Stimulated activated CD4-positive, alpha-beta T cell treated with anti-CD3 and anti-CD28 coated beads, Interleukin-1b, Interleukin-23, amount 100 ng/mL, for 4 hours (primary cell): Measurements from ENCODE around the gene ATIC.

ENCODE experiments used
- DNase-seq, 2 donors: peaks; one replicate each; pipeline ENCODE4 v3.0.0-alpha.2; 2020; ENCODE audit warnings: low read depth in 2 of 2

Gene ATIC

DNA sequence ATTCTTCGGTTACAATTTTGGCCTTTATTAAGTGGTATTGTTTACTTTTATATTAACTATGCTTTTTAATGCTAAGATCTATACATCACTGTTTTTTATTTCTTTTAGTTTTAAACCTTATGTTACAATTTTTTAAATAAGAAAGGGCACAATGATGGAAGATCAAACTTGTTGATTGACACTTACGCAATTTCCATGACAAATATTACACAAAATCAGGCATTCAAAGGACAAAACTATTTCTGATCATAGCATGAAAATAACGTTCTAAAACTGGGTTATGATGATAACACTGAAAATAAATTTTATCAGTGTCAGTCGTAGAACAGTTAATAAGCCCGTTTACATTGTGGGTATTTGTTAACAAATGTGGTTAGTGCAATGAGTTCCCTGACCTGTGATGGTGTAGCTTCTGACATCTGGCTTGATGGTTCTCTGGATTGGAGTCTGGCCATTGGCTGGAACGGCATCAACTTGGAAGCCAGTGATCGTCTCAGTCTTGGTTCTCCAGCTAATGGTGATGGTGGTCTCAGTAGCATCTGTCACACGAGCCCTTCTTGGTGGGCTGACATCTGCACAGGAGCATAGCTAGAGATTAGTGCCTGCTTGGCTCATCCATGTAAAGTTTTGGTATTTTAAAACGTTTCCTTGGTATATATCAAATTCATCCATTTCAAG lies 64.4 kb downstream of the ATIC start:
- DNase-seq: no peak

DNA sequence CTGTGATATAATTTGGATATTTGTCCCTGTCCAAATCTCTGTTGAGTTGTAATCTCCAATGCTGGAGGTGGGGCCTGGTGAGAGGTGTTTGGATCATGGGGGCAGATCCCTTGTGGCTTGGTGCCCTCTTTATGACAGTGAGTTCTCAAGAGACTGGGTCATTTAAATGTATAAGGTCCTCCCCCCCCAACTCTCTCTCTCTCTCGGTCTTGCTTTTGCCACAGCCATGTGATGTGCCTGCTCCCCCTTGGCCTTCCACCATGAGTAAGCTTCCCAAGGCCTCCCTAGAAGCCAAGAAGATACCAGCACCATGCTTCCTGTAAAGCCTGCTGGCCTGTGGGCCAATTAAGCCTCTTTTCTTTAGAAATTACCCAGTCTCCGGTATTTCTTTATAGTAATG lies 65.4 kb downstream of the ATIC start:
- no peak for DNase-seq

DNA sequence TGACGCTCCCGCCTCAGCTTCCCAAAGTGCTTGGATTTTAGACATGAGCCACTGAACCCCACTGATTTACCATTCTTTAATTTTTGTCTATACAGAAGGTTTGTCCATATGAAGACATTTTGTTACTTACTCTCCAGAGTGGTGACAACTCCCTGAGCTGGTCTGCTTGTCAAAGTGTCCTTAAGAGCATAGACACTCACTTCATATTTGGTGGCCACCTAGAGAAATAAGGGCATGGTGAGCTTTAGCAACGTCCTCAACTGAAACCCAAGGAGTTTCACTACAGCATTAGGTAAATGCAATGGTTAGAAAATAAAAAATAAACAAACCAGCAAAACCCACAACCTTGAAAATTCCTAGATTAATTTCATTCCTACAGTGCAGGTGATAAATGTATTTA lies 66.2 kb downstream of the ATIC start:
- no peak for DNase-seq

DNA sequence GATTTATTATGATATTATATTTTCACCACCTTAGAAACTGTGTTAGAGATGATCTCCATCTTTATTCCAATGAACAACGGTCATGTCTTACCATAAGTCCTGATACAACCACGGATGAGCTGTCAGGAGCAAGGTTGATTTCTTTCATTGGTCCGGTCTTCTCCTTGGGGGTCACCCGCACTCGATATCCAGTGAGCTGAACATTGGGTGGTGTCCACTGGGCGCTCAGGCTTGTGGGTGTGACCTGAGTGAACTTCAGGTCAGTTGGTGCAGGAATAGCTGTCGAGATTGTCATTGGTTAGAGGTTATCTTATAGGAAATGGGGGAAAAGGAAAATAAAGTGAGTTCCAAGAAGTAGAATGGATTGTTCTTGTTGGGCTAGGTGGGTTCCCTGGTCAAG lies 67.2 kb downstream of the ATIC start:
- no peak for DNase-seq

DNA sequence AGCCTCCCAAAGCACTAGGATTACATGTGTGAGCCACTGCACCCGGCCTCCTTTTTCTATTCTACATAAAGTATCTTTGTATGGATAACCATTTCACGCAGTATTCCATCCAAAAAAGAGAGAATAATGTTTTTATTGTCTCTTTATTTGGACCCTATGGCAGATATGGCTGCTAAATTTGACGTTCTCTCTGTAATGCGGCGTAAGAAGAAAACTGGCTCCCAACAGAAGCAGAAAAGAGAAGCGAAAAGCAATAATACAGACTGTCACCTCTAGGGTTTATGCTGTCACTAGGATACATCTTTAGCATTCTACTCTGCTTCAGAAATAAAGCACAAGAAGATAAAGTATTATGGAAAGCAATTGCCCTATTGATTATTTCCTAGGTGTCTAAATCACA lies 68.1 kb downstream of the ATIC start:
- no peak for DNase-seq

DNA sequence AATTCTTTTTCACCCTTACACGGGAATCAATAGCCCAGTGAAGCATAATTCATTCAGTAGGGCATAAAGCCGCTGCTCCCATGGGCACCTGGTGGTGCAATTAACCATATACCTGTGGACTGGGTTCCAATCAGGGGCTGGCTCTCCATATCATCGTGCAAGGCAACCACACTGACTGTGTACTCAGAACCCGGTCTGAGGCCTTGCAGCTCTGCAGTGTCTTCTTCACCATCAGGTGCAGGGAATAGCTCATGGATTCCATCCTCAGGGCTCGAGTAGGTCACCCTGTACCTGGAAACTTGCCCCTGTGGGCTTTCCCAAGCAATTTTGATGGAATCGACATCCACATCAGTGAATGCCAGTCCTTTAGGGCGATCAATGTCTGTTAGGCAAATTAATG lies 68.8 kb downstream of the ATIC start:
- no peak for DNase-seq

DNA sequence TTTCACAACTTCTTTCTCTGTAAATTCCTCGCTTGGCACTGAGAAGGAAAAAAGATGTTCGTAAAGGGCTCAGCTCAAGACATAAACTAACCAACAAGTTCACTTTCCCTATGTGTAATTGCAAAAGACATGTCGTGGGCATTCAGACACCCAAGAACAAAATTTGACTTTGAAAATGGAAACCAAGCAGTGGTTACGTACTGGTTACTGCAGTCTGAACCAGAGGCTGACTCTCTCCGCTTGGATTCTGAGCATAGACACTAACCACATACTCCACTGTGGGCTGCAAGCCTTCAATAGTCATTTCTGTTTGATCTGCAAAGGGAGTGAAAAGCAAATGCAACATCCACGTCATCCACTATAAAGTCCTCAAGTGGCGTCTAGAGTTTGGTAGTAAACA lies 70.2 kb downstream of the ATIC start:
- no peak for DNase-seq

DNA sequence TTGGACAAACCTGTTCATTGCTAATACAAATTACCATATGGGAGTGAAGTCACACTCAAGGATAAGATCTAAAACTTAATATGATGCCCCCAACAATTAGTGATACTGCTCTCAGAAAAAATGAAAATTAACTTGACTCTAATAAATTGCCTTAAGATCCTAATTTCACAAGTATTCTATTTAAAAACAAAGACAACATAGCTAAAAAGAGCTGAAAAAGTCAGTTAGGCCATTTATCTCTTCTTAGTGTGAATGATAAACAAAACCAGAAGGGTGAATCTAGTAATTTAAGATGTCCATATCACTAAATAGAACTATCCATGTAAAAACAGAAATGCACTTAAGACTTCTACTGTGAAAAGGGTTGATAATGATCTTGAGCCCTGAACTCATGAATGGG lies 70.6 kb downstream of the ATIC start:
- no peak for DNase-seq

DNA sequence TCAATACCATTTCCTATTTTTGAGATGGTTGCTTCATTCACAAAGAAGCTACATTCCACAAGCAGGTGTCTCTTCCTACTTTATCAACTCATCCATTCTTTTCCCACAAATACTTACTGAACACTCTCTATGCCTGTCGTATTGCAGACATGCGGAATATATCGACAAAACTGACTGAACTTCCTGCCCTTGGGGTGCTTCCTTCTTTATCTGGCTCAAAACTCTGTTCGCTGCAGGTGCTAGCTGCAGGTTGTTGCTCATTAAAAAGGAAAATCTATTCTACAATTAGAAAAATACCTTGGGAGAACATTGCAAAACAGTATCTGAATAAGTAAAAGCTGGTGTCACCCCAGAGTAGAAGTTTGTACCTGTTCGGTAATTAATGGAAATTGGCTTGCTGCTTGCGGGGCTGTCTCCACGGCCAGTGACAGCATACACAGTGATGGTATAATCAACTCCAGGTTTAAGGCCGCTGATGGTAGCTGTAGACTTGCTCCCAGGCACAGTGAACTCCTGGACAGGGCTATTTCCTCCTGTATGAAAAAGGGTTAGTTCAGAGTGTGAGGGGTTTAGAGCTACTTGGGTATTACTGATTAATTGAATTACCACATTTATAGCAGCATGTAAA lies 71.9 kb downstream of the ATIC start:
- no peak for DNase-seq

DNA sequence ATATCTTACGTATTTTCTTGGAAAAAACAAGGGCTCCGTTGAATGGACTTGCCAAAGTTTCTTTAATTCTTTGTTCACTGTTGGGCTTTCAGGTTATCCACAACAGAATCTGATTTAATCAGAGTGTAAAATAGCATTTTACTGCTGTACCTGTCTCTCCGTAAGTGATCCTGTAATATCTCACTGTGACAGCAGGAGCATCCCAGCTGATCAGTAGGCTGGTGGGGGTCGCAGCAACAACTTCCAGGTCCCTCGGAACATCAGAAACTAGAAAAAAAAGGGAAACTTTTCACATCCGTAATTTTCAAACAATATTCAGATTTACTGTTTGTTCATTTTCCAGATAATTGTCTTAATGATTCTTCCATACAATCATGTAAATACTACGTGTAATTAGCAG lies 72.9 kb downstream of the ATIC start:
- no peak for DNase-seq

DNA sequence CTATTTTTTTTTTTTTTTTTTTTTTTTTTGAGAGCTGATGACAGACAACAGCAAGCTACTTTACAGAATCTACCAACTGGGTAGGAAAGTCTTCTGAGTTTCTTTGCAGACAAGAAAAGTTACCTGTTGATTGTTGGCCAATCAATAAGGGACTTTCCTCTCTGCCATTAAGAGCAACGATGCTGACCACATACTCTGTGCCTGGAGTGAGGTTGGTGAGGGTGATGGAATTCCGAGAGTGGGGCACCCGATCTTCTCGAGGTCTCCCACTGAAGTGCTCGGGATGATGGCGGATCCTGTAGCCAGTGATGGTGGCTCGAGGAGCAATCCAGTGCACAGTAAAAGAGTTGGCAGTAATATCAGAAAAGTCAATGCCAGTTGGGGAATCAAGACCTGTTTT lies 74.7 kb downstream of the ATIC start:
- DNase-seq: no peak

DNA sequence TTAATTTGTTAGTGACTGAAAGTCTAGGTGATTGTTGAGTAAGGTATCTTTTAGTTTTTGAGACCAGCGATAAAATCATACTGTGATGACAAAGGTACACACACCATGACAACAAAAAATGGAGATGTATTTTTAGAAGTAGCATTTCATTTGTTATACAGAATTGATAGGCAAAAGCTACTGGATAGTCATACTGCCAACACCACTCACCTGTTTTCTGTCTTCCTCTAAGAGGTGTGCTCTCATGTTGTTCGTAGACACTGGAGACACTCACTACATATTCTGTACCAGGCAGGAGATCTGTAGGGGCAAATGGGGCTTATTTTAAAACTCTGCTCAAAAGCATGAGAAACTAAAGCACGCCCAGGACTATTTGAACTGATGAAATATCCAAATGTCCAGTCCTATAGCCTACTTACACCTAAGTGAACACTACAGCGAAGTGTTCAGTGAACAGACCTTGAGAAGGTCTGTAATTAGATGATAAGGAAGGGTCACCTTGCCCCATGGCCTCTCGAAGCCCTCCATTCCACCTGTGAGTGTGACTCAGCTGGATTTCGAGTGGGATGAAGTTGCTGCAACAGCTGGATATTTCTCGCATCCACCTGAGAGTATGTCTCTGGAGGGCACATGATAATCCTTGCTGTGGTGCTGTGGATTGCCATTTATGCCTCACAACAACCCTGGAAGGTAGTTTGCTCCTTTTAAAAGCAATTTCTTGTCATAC lies 76.3 kb downstream of the ATIC start:
- DNase-seq: no peak

DNA sequence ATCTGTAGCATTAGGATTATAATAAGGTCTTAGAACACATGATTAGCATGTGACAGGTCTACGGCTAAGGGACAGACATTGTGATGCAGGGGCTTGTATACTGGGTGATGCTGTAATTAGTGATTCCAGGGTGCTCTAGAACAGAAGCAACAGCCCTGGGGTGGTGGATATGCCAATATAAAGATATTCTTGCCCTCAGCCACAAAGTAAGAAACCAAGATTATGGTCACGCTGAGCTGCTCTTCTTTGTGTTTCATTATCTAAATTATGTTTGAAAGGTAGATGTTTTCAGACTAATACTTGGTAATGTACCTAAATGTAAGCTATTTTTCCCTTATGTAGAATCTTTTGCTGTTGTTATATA lies 78.7 kb downstream of the ATIC start:
- DNase-seq: no peak

DNA sequence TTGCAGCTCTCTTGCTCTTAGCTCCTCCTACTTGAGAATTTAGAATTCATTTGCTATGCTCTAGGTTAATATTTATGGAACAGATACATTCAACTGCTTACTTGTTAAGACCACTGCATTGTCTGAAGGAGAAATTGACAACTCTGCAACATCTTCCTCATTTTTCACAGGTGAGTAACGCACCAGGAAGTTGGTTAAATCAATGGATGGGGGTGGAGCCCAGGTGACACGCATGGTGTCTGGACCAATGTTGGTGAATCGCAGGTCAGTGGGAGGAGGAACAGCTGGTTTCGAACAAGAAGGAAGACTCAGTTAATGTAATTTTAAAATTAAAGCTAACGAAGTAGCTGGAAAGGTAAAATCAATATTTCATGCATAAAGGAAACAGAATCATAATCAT lies 79.7 kb downstream of the ATIC start:
- no peak for DNase-seq

DNA sequence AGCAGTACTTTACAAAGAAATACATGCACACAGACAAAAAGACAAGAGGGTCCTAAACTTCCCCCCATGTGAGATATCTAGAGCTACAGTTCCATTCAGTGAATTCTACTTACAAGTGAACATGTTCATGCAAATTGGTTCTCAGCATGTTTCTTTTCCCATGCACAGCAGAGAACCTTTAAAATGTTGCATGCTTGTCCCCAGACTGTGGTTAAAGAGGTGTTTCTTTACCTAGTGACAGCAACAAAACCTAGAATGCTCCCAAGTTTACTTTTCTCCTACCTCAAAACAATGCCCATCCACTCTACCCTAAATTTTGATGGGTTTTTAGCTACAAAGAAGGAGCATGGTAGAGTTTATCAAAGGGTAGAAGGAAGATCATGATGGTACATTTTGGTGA lies 80.3 kb downstream of the ATIC start:
- DNase-seq: no peak

DNA sequence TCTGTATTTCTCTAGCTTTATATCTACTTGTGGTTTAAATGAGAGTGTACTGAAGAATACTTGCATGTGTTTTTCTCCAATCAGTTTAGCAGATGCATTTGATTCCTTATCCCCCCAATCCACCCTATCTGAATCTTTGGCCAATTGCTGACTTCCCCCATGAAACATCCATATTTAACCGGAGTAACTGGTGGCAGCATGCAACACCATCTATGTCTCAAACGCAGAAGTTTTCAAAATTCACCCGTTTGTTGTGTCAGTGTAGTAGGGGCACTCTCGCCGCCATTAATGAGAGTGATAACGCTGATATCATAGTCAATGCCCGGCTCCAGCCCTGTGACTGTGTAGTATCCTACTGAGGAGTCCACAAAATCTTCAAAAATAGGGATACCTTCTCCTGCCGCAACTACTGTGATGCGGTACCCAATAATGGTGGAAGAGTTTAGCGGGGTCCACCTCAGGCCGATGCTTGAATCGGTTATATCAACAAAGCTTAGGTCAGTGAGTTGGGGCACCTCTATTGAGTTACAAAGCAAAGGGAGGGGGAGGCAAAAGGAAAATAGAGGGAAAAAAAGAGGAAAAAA lies 80.9 kb downstream of the ATIC start:
- no peak for DNase-seq

DNA sequence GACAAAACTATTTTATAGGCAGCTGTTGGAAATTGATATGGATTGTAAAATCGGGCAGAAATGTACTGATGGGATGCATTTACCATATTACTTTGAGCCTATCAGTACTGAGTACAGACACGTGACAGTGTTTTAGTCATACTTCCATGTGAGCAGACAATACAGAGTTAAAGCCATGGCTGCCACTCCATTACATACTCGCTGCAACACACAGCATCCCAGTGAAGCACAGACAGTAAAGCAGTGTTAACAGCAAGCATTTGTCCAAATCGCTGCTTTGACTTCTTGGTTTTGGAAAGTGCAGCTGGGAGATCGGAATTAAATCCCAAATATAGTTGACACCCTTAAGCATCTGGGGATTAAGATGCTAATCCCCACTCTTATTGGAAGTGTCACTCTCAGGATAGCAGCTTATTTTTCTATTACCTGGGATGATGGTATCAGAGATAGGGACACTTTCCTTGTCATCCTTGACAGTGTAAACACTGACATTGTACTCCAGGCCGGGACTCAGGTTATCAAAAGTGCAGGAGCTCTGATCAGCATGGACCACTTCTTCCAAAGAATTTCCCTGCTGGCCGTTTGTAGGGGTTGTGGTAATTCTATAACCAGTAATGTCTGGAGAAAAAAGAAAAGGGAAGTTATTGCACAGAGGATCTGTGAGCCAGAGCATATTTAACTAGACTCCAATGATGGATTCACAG lies 82.4 kb downstream of the ATIC start:
- no peak for DNase-seq

DNA sequence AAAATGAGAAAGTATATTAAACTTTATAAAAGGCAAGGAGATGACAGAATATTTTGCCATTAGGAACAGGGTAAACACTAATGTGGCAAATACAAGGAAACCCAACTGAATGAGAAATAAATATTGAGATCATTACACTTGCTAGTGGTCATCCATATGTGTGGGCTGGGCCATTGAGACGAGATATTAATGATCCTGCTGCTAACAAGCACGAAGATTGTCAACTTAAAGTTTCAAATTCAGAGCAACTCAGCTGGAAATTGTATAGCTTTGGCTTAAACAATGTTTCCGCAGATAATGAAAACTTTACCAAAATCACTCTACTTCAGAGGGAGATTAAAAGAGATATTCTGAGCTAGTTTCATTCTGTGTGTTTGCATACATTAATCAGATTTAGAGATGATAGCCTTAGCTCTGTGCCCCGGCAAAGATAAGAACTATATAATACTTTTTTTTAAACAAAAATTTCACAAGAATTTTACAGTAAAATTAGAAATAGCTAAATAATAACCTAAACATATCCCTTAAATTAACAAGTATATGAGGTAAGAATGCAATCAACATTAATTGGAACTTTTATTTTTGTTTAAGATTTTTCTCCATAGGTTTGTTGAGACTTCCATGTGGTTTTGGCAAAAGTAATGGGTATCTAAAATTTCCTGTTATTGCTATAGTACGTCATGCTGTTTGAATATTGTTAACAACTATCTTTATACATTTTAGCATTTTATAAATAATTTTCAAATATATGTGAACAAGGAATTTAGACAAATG lies 84.0 kb downstream of the ATIC start:
- no peak for DNase-seq

DNA sequence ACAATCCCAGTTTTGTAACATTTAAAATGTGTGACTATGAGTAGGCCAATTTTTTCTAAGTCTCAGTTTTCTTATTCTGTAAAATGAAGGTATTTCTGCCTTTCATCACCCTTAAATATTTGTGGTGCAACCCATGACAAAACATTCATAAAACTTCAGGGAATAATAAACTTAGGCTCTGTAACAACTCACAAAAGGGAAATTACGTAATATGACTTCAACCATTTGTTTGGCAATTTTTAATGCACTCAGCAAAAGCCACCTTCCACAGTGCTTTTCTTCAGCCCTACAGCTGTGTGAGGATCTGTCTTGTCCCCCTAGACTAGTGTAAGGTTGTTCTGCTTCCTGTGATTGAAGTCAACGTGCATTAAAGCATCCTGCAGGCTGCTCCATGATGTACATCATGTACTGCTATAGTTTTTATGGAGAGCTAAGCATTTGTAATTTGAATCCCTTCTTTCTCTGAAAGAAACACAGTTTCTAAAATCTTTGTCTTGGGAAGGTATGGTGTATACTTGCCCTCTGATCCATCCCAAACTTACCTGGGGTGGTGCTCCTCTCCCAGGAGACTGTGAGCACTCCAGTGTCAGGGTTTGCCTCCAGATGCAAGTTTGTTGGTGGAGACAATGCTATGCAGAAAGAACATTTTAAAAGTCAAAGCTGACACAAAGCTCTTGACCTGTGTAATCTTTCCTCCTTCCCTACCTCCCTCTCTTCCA lies 84.9 kb downstream of the ATIC start:
- no peak for DNase-seq

DNA sequence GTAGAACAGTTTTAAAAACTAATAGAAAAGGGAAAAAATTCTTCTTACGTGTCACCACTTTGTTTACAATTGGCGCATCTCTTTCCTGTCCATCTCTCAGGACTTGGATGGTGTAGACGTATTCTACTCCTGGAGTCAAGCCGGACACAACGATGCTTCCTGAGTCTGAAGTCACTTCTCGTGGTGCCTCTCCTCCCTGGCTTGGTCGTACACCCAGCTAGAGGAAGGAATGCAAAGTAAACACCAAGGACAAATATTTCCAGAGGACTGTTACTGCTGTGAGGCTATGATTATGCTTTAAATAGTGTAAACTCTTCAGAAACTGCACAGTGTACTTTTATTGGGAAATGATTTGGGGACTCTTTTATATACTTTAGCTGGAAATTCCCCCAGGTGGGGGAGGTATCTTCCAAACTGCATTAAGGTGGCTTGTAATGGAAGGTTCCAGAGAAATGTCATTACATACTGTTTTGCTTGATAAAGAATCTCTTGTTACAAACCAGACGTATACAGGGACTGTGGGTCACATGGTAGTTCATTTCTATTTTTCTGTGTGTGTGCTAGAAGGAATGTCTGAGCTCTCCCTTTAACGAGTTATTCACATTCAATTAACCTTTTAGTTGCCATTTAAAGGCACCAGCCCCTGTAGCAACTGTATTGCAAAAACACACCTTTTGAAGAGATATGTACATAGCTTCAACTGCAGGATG lies 85.9 kb downstream of the ATIC start:
- no peak for DNase-seq
